HG03066 (cell line): Measurements from ENCODE around the gene RERE.

Experiments
- ATAC-seq: cut with Tn5 transposase; IDR thresholded peaks from one replicate; pipeline ENCODE4 v1.9.1; 2021; ENCODE audit warnings: low read depth; ENCODE audit not compliant: unreplicated experiment

Gene RERE

GRCh38 chr1:8328271-8328670, 489.2 kb downstream of the RERE start:
- no peak for ATAC-seq

GRCh38 chr1:8326265-8326664, 491.2 kb downstream of the RERE start:
- no peak for ATAC-seq

- no peak for ATAC-seq
Measured at GRCh38 chr1:8325771-8326170, 491.7 kb downstream of the RERE start.

- no peak for ATAC-seq
Measured at GRCh38 chr1:8324176-8324810, 493.1 kb downstream of the RERE start.

GRCh38 chr1:8323706-8324105, 493.7 kb downstream of the RERE start:
- no peak for ATAC-seq

- no peak for ATAC-seq
Measured at GRCh38 chr1:8321612-8322011, 495.8 kb downstream of the RERE start.

- no peak for ATAC-seq
Measured at GRCh38 chr1:8318436-8318835, 499.0 kb downstream of the RERE start.

GRCh38 chr1:8317647-8318381, 499.6 kb downstream of the RERE start, which contains the start of gene SLC45A1:
Gene SLC45A1, plus strand, starts transcription at chr1:8318114. Its CDS starts 6,216 bp downstream, at chr1:8324330.
- ATAC-seq, result no peak

- ATAC-seq, result no peak
Measured at GRCh38 chr1:8315573-8316475, 501.6 kb downstream of the RERE start.

- ATAC-seq, result no peak
Measured at GRCh38 chr1:8314346-8315280, 502.8 kb downstream of the RERE start.

- no peak for ATAC-seq
Measured at GRCh38 chr1:8313231-8313630, 504.2 kb downstream of the RERE start.

- ATAC-seq, result no peak
Measured at GRCh38 chr1:8312235-8313218, 504.9 kb downstream of the RERE start.

- ATAC-seq, result no peak
Measured at GRCh38 chr1:8311068-8311718, 506.2 kb downstream of the RERE start.

GRCh38 chr1:8307628-8308027, 509.8 kb downstream of the RERE start:
- no peak for ATAC-seq

- no peak for ATAC-seq
Measured at GRCh38 chr1:8303876-8304275, 513.6 kb downstream of the RERE start.

GRCh38 chr1:8303141-8303540, 514.3 kb downstream of the RERE start:
- ATAC-seq, result no peak
